SU-DHL-6 (cell line): ENCODE measurements around the gene LFNG.

Source experiments
- H2AFZ ChIP-seq: fragments of 200-600 bp; sonication (generic); 2 replicates; pipeline ENCODE4 v1.6.1; 2014; ENCODE audit warnings: low read depth, mild to moderate bottlenecking, moderate library complexity, mixed read lengths, antibody characterized with exemption, low read length; ENCODE audit not compliant: severe bottlenecking
- H3F3A ChIP-seq: fragments of 200-600 bp; shearing (Covaris generic); 2 replicates; pipeline ENCODE4 v1.6.0; 2016; ENCODE audit warnings: antibody characterized with exemption, mild to moderate bottlenecking; ENCODE audit not compliant: insufficient read depth
- H3K27ac ChIP-seq: fragments of 200-600 bp; sonication (generic); 2 replicates; pipeline ENCODE4 v1.5.1; 2016; ENCODE audit warnings: low read depth, mild to moderate bottlenecking, low read length, moderate library complexity, mixed read lengths
- H3K27me3 ChIP-seq: fragments of 200-600 bp; sonication (generic), shearing (Covaris generic); 2 replicates; pipeline ENCODE4 v1.6.0; 2014; ENCODE audit warnings: mild to moderate bottlenecking, low read length
- H3K36me3 ChIP-seq: fragments of 200-600 bp; sonication (generic); 2 replicates; pipeline ENCODE4 v1.6.1; 2014; ENCODE audit warnings: mild to moderate bottlenecking, low read length, mixed read lengths
- H3K4me2 ChIP-seq: fragments of 300-600, 200-600 bp; shearing (Covaris generic), sonication (generic); 2 replicates; pipeline ENCODE4 v1.6.0; 2014; ENCODE audit warnings: low read length, low read depth, mild to moderate bottlenecking; ENCODE audit not compliant: poor library complexity, severe bottlenecking
- H3K4me3 ChIP-seq: fragments of 200-600 bp; sonication (generic); 2 replicates; pipeline ENCODE4 v1.5.1; 2014; ENCODE audit warnings: antibody characterized with exemption, low read length, mild to moderate bottlenecking, mixed read lengths; ENCODE audit not compliant: insufficient read depth, poor library complexity, severe bottlenecking
- H3K79me2 ChIP-seq: fragments of 200-600 bp; sonication (generic); 2 replicates; pipeline ENCODE4 v1.6.1; 2014; ENCODE audit warnings: mild to moderate bottlenecking, low read length, moderate library complexity; ENCODE audit not compliant: insufficient read depth
- H3K9ac ChIP-seq: fragments of 200-600 bp; sonication (generic); 2 replicates; pipeline ENCODE4 v1.7.0; 2014; ENCODE audit warnings: mild to moderate bottlenecking, low read length
- H3K9me2 ChIP-seq: fragments of 200-600 bp; sonication (generic); replicated peaks from 2 replicates; pipeline ENCODE4 v1.6.1; 2014; ENCODE audit warnings: low read length; ENCODE audit not compliant: insufficient read depth
- H3K9me3 ChIP-seq: fragments of 200-600 bp; sonication (generic); 2 replicates; pipeline ENCODE4 v1.6.1; 2014; ENCODE audit warnings: low read length, mixed read lengths; ENCODE audit not compliant: insufficient read depth
- H4K20me1 ChIP-seq: fragments of 200-600 bp; sonication (generic); 2 replicates; pipeline ENCODE4 v1.6.1; 2014; ENCODE audit warnings: low read depth, mild to moderate bottlenecking, antibody characterized with exemption, low read length, moderate library complexity, mixed read lengths
- CTCF ChIP-seq: fragments of 200-600 bp; sonication (generic); IDR thresholded peaks from one replicate; pipeline ENCODE4 v1.5.1; 2017; ENCODE audit warnings: antibody characterized with exemption, mild to moderate bottlenecking, low read length, moderate library complexity; ENCODE audit not compliant: insufficient read depth, poor library complexity, severe bottlenecking
- EZH2phosphoT487 ChIP-seq: fragments of 200-600 bp; sonication (generic), shearing (Covaris generic); conservative IDR thresholded peaks from 2 replicates; pipeline ENCODE4 v1.6.1; 2018; ENCODE audit warnings: mild to moderate bottlenecking, antibody characterized with exemption, low read length, moderate library complexity, mixed read lengths

LFNG gene

GRCh38 chr7:2517678-2518507 is 1.7 kb upstream of the LFNG start:
- Histone ChIP-seq H3K27me3 (peaks cover 4% of the 10 kb centered on the region; the same call in 1 of the 2 replicates), H3F3A (no peaks in the 10 kb centered on the region), H3K4me2 (no peak overlapping the region), H2AFZ (no peak overlapping the region), H3K9me3 (no peaks in the 10 kb centered on the region), H3K27ac (no peak overlapping the region), H3K36me3 (no peaks in the 10 kb centered on the region), H3K79me2 (no peaks in the 10 kb centered on the region), H4K20me1 (no peaks in the 10 kb centered on the region), H3K9me2 (no peaks in the 10 kb centered on the region), H3K4me3 (no peak overlapping the region), H3K9ac (no peak overlapping the region)
- TF ChIP-seq EZH2phosphoT487 = no peak
- no peak for TF ChIP-seq CTCF

- peaks cover 4% of the 10 kb centered on the region; the same call in 1 of the 2 replicates for H3K27me3 ChIP-seq
- peak overlapping the region; percentile 46 for H3K9ac ChIP-seq
These were observed 846 bp upstream of the LFNG start for GRCh38 chr7:2518737-2519118.

GRCh38 chr7:2520131-2520760 is 672 bp downstream of the LFNG start:
- Histone ChIP-seq H3K9me2 (no peaks in the 10 kb centered on the region), H4K20me1 (no peaks in the 10 kb centered on the region), H3K27me3 (peaks cover 4% of the 10 kb centered on the region; the same call in 1 of the 2 replicates), H3K4me3 (peak overlapping the region; percentile 25), H3K27ac (no peak overlapping the region), H2AFZ (no peak overlapping the region), H3F3A (no peaks in the 10 kb centered on the region), H3K79me2 (no peaks in the 10 kb centered on the region), H3K9ac (no peak overlapping the region; the same call in 1 of the 2 replicates), H3K36me3 (no peaks in the 10 kb centered on the region), H3K4me2 (peak overlapping the region; percentile 52), H3K9me3 (no peaks in the 10 kb centered on the region)
- TF ChIP-seq EZH2phosphoT487 (no peak; the same call in 1 of the 2 replicates), CTCF (no peak)

More at GRCh38 chr7:2518737-2519118, 846 bp upstream of the LFNG start:
- H3K9me2 ChIP-seq = no peaks in the 10 kb centered on the region
- H3K36me3 ChIP-seq = no peaks in the 10 kb centered on the region
- H3K27ac ChIP-seq = no peak overlapping the region
- H3F3A ChIP-seq = no peaks in the 10 kb centered on the region
- TF ChIP-seq CTCF (no peak), EZH2phosphoT487 (no peak)
- peak overlapping the region; percentile 40 for H3K4me3 ChIP-seq
- peak overlapping the region; percentile 38 for H2AFZ ChIP-seq
- H3K79me2 ChIP-seq = no peaks in the 10 kb centered on the region
- H3K9me3 ChIP-seq = no peaks in the 10 kb centered on the region
- H4K20me1 ChIP-seq = no peaks in the 10 kb centered on the region
- H3K4me2 ChIP-seq = peak overlapping the region; percentile 53
